Gastroesophageal sphincter (tissue), 4 donors: ENCODE data around the gene MTA3. TPM values are rescaled to one million over a fixed set of nuclear protein-coding genes. Genes with fewer than 3 reads are reported as not detected.
"Not testable (repeated sequence)": the region's sequence is repeated elsewhere in the genome, so short reads cannot be mapped to it uniquely, and the experiment has no call there.

Experiments used
- ATAC-seq: fragments of 150-250 bp; one replicate; pipeline ENCODE4 v1.9.1; 2016; ENCODE audit warnings: mild to moderate bottlenecking, moderate library complexity
- H3K27ac ChIP-seq, 4 donors: fragments of 200-600 bp; sonication (generic) in 3 of 4; 1 replicate in 3 of 4; 2 replicates in 1 of 4; pipeline ENCODE4 v1.5.1; 2016 to 2019
- H3K27me3 ChIP-seq: fragments of 200-600 bp; sonication (generic); one replicate; pipeline ENCODE4 v1.5.1; 2019
- H3K36me3 ChIP-seq, 2 donors: fragments of 200-600 bp; sonication (generic); one replicate each; pipeline ENCODE4 v1.5.1; 2019; ENCODE audit warnings: control low read depth in 1 of 2
- H3K4me1 ChIP-seq, 3 donors: fragments of 200-600 bp; sonication (generic); 1 replicate in 2 of 3; 2 replicates in 1 of 3; pipeline ENCODE4 v1.5.1; 2016 to 2019; ENCODE audit warnings: control low read depth in 2 of 3
- H3K4me3 ChIP-seq, 2 donors: fragments of 200-600 bp; sonication (generic); one replicate each; pipeline ENCODE4 v1.5.1; 2019; ENCODE audit warnings: mild to moderate bottlenecking in 1 of 2, moderate library complexity in 1 of 2
- H3K9me3 ChIP-seq, 3 donors: fragments of 200-600 bp; sonication (generic); one replicate each; pipeline ENCODE4 v1.5.1; 2017 to 2019; ENCODE audit warnings: control low read depth in 2 of 3
- CTCF ChIP-seq, 4 experiments: fragments of 200-600 bp in 2 of 4; fragments of 450-650 bp in 2 of 4; sonication (generic) in 1 of 4; IDR thresholded peaks; one replicate each; pipeline ENCODE4 v1.5.1; 2017 to 2019; ENCODE audit warnings: antibody characterized with exemption in 4 of 4, mild to moderate bottlenecking in 2 of 4, moderate library complexity in 2 of 4
- EP300 ChIP-seq: sonication (generic); formaldehyde crosslinking; IDR thresholded peaks from one replicate; pipeline ENCODE4 v1.6.1; 2017; ENCODE audit warnings: antibody characterized with exemption, mild to moderate bottlenecking
- POLR2A ChIP-seq, 2 donors: fragments of 450-650 bp; IDR thresholded peaks; one replicate each; pipeline ENCODE4 v1.6.1; 2017; ENCODE audit warnings: antibody characterized with exemption in 2 of 2, mild to moderate bottlenecking in 2 of 2, moderate library complexity in 1 of 2
- POLR2AphosphoS5 ChIP-seq: sonication (generic); formaldehyde crosslinking; IDR thresholded peaks from one replicate; pipeline ENCODE4 v1.6.1; 2017; ENCODE audit warnings: antibody characterized with exemption
- WGBS, 2 donors: methylation state at CpG; one replicate each; pipeline ENCODE4 v1.1.5; 2018; ENCODE audit warnings: low coverage in 1 of 2; 5-methylcytosine and 5-hydroxymethylcytosine counted together
- total RNA-seq, 4 donors: library from RNA; depleted of rRNA; stranded (reverse); fragments of >200 nt; gene quantifications; one replicate each; pipeline ENCODE4 v1.1.0, GENCODE V29; 2016

Gene MTA3
- total RNA-seq, 4 donors from 2014 or later: 22.7 to 56.2 (median 29.3) TPM

DNA sequence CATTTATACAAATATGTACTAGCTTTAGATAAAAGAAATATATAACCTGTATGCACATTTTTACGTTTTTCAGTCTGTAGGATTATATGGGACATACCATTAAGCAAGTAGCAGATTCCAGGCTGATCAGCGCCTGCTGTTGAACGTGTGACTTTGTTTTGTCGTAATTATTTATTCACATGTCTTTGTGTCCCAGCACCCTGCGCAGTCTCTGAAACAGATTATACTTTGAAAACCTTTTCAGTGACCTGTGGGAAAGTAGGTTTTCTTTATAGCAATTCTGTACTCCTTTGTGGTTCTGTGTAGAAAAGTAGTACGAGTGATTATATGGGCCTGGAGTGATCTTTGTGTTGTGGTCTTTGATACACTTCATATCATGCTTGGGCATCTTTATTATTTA, 68.5 kb downstream of the MTA3 start:
- Histone ChIP-seq H3K4me3 (no peak overlapping the region), H3K4me1 (peaks cover 0 to 8% (median 0%) of the 10 kb centered on the region in 3 donors), H3K27ac (no peak overlapping the region), H3K27me3 (no peaks in the 10 kb centered on the region), H3K9me3 (no peaks in the 10 kb centered on the region), H3K36me3 (no peaks in the 10 kb centered on the region)
- TF ChIP-seq CTCF (IDR thresholded peaks at IDR 0.05): no peak
- TF ChIP-seq POLR2AphosphoS5: no peak
- no peak for TF ChIP-seq EP300
- TF ChIP-seq POLR2A (IDR thresholded peaks at IDR 0.05): no peak
- WGBS, 2 donors: 92 to 100% methylated on average over 5 to 6 of the region's 6 CpGs
- no peak for ATAC-seq

DNA sequence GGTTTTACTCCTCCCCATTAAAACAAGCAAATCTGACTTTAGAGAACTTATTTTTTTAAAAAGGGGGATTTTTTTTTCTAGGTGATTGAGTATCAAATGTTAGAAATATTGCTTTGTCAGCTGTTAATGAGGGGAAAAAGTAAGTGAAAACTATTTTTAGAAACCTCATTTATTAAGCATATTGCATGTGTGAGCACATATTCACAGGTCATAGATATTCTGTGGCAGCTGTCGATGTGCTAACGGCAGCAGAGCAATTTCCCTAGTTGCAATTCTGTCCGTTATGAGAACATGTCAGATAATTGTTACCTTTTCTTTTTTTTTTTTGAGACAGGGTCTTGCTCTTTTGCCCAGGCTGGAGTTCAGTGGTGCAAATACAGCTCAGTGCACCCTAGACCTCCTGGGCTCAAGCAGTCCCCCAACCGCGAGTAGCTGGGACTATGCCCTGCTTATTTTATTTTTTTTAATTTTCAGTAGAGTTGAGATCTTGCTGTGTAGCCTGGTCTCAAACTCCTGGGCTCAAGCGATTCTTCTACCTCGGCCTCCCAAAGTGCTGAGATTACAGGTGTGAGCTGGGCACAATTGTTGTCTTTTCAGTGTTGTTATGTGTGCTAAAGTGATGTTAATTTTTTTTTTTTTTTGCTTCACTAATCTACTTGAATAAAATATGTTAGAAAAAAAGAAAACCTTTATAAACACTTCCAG, 69.8 kb downstream of the MTA3 start:
- WGBS, 2 donors: 92 to 97% methylated on average over 5 of the region's 7 CpGs
- no peak for ATAC-seq

DNA sequence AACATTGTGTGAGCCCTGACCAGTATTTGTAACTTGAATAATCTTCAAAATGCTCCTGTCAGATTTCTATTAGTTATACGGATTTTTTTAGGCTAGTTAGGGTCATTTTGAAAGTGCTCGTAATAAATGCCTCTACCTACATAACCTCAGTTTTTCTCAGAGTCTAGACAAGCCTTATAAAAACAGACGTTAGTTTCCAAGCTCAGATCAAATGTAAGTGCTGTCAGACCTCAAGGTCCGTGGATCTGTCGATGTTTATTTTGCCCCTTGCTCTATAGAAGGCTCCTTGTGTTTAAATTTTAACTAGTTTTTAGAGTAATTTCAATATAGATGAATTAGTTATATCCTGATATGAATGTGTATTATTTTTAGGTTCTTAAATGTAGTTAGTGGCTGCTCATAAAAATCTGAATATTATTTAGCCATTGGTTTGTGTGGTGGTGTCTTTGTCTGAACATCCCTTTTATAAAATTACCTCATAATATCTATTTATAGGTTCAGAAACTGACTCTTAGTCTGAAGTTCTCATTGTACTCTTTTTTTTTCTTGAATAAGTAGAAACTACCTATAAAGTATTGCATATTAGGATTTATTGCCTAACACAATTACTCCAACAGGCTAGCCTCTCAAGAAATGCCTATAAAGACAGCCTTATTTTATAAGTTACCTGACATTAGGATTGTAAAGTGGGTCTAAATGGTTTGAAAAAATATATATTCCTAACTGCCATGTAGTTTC, 71.1 kb downstream of the MTA3 start:
- Histone ChIP-seq H3K27ac (no peak overlapping the region), H3K36me3 (peaks cover 0 to 5% of the 10 kb centered on the region in 2 donors), H3K27me3 (no peaks in the 10 kb centered on the region), H3K4me3 (no peak overlapping the region), H3K4me1 (peaks cover 0 to 8% (median 0%) of the 10 kb centered on the region in 3 donors), H3K9me3 (no peaks in the 10 kb centered on the region)
- no peak for ATAC-seq
- TF ChIP-seq POLR2AphosphoS5 (no peak), CTCF (IDR thresholded peaks at IDR 0.05) (no peak), POLR2A (IDR thresholded peaks at IDR 0.05) (no peak), EP300 (no peak)
- 49 to 63% methylated on average over 5 of the region's 5 CpGs for WGBS, 2 donors

More for the DNA sequence above, 69.8 kb downstream of the MTA3 start:
- H3K4me1 ChIP-seq: peaks cover 0 to 8% (median 0%) of the 10 kb centered on the region in 3 donors
- no peak overlapping the region for H3K4me3 ChIP-seq
- no peak overlapping the region for H3K27ac ChIP-seq
- no peaks in the 10 kb centered on the region for H3K9me3 ChIP-seq
- no peaks in the 10 kb centered on the region for H3K36me3 ChIP-seq
- H3K27me3 ChIP-seq: no peaks in the 10 kb centered on the region
- TF ChIP-seq EP300: no peak
- no peak for TF ChIP-seq POLR2AphosphoS5
- no peak for TF ChIP-seq CTCF (IDR thresholded peaks at IDR 0.05)
- TF ChIP-seq POLR2A (IDR thresholded peaks at IDR 0.05): no peak

DNA sequence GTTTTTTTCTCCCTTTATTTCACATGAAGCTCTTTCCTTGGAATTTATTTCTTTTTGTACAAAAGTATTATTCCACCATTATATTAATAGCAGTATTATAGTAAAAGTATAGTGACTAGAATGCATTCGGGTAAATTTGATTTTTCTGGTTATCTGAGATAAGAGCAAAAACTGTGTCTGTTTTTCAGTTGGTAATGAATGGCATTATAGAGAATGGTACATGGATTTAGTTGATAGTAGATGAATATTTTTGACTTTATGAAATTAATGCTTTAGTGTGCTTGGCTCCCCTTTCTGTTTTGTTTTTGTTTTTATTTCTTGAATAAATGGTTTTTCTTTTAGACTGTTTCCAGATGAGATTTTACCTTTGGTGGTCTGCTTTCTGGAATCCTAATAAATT, 71.8 kb downstream of the MTA3 start:
- no peak overlapping the region for H3K27ac ChIP-seq
- no peak overlapping the region for H3K4me3 ChIP-seq
- TF ChIP-seq CTCF (IDR thresholded peaks at IDR 0.05) (no peak), EP300 (no peak), POLR2AphosphoS5 (no peak), POLR2A (IDR thresholded peaks at IDR 0.05) (no peak)
- H3K4me1 ChIP-seq: peaks cover 0 to 8% (median 0%) of the 10 kb centered on the region in 3 donors
- no peaks in the 10 kb centered on the region for H3K27me3 ChIP-seq
- WGBS, 2 donors: 86 to 100% methylated on average over 1 of the region's 1 CpG
- H3K36me3 ChIP-seq: peaks cover 0 to 12% of the 10 kb centered on the region in 2 donors
- H3K9me3 ChIP-seq: no peaks in the 10 kb centered on the region
- ATAC-seq: no peak

- not testable (repeated sequence) for H3K27ac ChIP-seq, ATAC-seq, H3K4me1 ChIP-seq, H3K9me3 ChIP-seq, H3K4me3 ChIP-seq, H3K27me3 ChIP-seq
- WGBS, 2 donors: 52 to 72% methylated on average over 2 of the region's 2 CpGs
- H3K36me3 ChIP-seq: peaks cover 0 to 31% of the 10 kb centered on the region in 2 donors
Measured at GRCh38 chr2:42642371-42642770, 73.9 kb downstream of the MTA3 start.
